Liver (tissue), 9 donors: ENCODE results near the gene OR10H5. TPM values are rescaled to one million over a fixed set of nuclear protein-coding genes. Genes with fewer than 3 reads are reported as not detected.
A peak's percentile ranks its signal among the peaks of the same experiment; 100 is the strongest.
"Not testable (repeated sequence)": the region's sequence is repeated elsewhere in the genome, so short reads cannot be mapped to it uniquely, and the experiment has no call there.

ENCODE experiments used
- DNase-seq: peaks from one replicate; pipeline ENCODE4 v3.0.0-alpha.2; 2017; ENCODE audit warnings: low spot score
- H3K27ac ChIP-seq, 2 donors: one replicate each; pipeline ENCODE4 v1.7.0; 2013; ENCODE audit warnings: inconsistent platforms in 2 of 2, low read length in 2 of 2, control low read depth in 1 of 2, low read depth in 1 of 2, mild to moderate bottlenecking in 1 of 2
- H3K27me3 ChIP-seq, 4 donors: one replicate each; pipeline versions ENCODE4 v1.6.1 to v1.7.0; 2013; ENCODE audit warnings: low read length in 3 of 4, inconsistent platforms in 1 of 4, mild to moderate bottlenecking in 1 of 4, moderate library complexity in 1 of 4; ENCODE audit not compliant: control insufficient read depth in 4 of 4, insufficient read depth in 4 of 4
- H3K36me3 ChIP-seq, 4 donors: one replicate each; pipeline versions ENCODE4 v1.6.1 to v1.7.0; 2013; ENCODE audit warnings: low read length in 3 of 4, mild to moderate bottlenecking in 3 of 4, low read depth in 1 of 4, moderate library complexity in 1 of 4; ENCODE audit not compliant: control insufficient read depth in 4 of 4, insufficient read depth in 3 of 4
- H3K4me1 ChIP-seq, 4 donors: one replicate each; pipeline versions ENCODE4 v1.6.1 to v1.7.0; 2013; ENCODE audit warnings: low read length in 3 of 4, mild to moderate bottlenecking in 3 of 4, moderate library complexity in 1 of 4; ENCODE audit not compliant: control insufficient read depth in 4 of 4, insufficient read depth in 4 of 4
- H3K4me3 ChIP-seq, 3 donors: one replicate each; pipeline versions ENCODE4 v1.6.1 to v1.7.0; 2013; ENCODE audit warnings: low read length in 3 of 3, control low read depth in 1 of 3, low read depth in 1 of 3, mild to moderate bottlenecking in 1 of 3
- H3K9ac ChIP-seq, 2 donors: one replicate each; pipeline ENCODE4 v1.7.0; 2013; ENCODE audit warnings: low read length in 2 of 2, mild to moderate bottlenecking in 2 of 2, moderate library complexity in 2 of 2, control low read depth in 1 of 2, low read depth in 1 of 2
- H3K9me3 ChIP-seq, 4 donors: one replicate each; pipeline versions ENCODE4 v1.6.1 to v1.7.0; 2013; ENCODE audit warnings: low read length in 3 of 4; ENCODE audit not compliant: control insufficient read depth in 4 of 4
- EGR1 ChIP-seq, 2 donors: IDR thresholded peaks; 2 replicates each; pipeline ENCODE4 v1.6.1; 2016 to 2018; ENCODE audit warnings: antibody characterized with exemption in 2 of 2, low read depth in 2 of 2
- FOXA2 ChIP-seq: IDR thresholded peaks from 2 replicates; pipeline ENCODE4 v1.6.1; 2016; ENCODE audit warnings: antibody characterized with exemption
- HNF4G ChIP-seq: IDR thresholded peaks from 2 replicates; pipeline ENCODE4 v1.6.1; 2016; ENCODE audit warnings: antibody characterized with exemption
- NR2F2 ChIP-seq: IDR thresholded peaks from 2 replicates; pipeline ENCODE4 v1.6.1; 2016; ENCODE audit warnings: antibody characterized with exemption
- RAD21 ChIP-seq, 2 donors: IDR thresholded peaks; 2 replicates each; pipeline ENCODE4 v1.6.1; 2016; ENCODE audit warnings: antibody characterized with exemption in 2 of 2, mild to moderate bottlenecking in 2 of 2
- TAF1 ChIP-seq: conservative IDR thresholded peaks from 2 replicates; pipeline ENCODE4 v1.6.1; 2016; ENCODE audit warnings: antibody characterized with exemption, mild to moderate bottlenecking
- YY1 ChIP-seq: IDR thresholded peaks from 2 replicates; pipeline ENCODE4 v1.6.1; 2016; ENCODE audit warnings: antibody characterized with exemption, mild to moderate bottlenecking
- WGBS: extraction: QIAGEN DNeasy Blood & Tissue Kit; methylation state at CpG from one replicate; pipeline ENCODE4 v1.1.7; 2013; 5-methylcytosine and 5-hydroxymethylcytosine counted together
- polyA plus RNA-seq, 2 donors: library from polyadenylated mRNA; stranded (reverse) in 1 of 2; unstranded in 1 of 2; fragments of 200-250 nt in 1 of 2; fragments of >200 nt in 1 of 2; fragmentation: Nextera tagmentation in 1 of 2; extraction: Ambion mirVana in 1 of 2; gene quantifications; one replicate each; pipeline versions ENCODE4 v1.2.1 to v1.2.3, GENCODE V29; 2013 to 2015
- total RNA-seq, 2 donors: library from RNA; depleted of rRNA; stranded (reverse); fragments of >200 nt; gene quantifications; one replicate each; pipeline ENCODE4 v1.2.3, GENCODE V29; 2014
- TF ChIP-seq, protein P1 (sequence below): fragments of 150-350 bp; IDR thresholded peaks from 2 replicates; pipeline ENCODE4 v1.5.1; 2017; ENCODE audit warnings: improper control_type of control experiment, low read depth, low read length; ENCODE audit not compliant: missing input control
- donor health status: healthy.
- donor health status: healthy.
- donor health status: healthy.
- donor health status: healthy.
- donor health status: healthy.

The OR10H5 gene
- total and polyA plus RNA-seq, 4 donors, result not detected

DNA sequence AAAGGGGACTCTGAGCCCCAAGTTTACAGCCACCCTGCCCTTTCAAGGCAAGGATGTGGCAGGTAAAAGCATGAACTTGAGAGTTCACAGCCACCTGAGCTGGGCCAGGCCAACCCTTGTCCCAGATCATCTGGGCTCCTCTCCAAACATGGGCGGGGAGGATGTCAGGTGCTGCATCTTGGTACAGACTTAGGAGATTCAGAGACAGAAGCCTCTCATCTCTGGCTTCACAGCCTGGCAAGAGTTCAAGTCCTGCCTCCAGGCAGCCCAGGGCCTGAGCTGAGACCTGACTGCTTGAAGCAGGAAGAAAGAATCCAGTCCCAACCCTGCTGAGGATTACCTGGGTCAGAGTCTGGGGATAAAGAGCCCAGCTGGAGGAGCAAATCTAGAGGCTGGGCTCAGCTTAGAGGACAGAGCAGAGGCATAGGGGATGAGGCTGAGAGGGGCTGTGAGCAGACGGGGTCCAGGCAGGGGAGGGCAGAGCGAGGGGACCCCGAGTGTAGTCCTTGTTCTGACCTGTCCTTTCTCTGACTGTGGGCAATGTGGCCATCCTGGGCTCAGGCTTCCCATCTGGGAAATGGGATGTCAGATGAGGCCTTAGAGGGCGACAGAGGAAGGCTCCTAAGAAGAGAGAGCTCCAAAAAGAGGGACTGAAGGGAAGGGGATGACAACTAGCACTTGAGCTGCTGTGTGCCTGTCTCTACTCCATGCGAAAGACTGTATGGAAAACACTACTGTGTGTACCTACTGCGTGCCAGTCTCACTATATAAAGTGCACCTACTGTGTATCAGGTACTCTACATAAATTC, 6.6 kb upstream of the OR10H5 start:
- Histone ChIP-seq H3K27ac (peak overlapping the region in 1 of 2 donors; percentile 36), H3K9ac (no peak overlapping the region), H3K4me1 (peaks cover 0 to 11% (median 7%) of the 10 kb centered on the region in 4 donors), H3K27me3 (no peaks in the 10 kb centered on the region), H3K4me3 (no peak overlapping the region), H3K36me3 (no peaks in the 10 kb centered on the region), H3K9me3 (no peaks in the 10 kb centered on the region)
- 80% methylated on average over 7 of the region's 7 CpGs for WGBS
- no peak for TF ChIP-seq FOXA2
- no peak for TF ChIP-seq RAD21 (IDR thresholded peaks at IDR 0.05)
- TF ChIP-seq TAF1, result no peak
- DNase-seq, result no peak

DNA sequence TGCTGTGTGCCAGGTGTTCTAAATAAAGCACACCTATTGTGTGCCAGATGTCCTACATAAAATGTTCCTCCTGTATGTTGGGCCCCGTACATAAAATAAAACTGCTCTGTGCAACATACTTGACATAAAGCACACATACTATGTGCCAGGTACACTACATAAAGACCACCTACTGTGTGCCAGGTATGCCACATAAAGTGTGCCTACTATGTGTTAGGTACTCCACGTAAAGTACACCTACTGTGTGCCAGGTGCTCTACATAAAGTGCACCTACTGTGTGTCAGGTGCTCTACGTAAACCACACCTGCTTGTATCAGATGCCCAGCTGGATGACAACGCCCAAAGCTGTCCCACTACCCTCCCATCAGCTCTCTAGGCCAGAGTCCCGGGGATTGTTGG, 5.8 kb upstream of the OR10H5 start:
- no peak overlapping the region for H3K27ac ChIP-seq
- H3K4me1 ChIP-seq, result peaks cover 0 to 11% (median 7%) of the 10 kb centered on the region in 4 donors
- H3K9me3 ChIP-seq, result no peaks in the 10 kb centered on the region
- H3K9ac ChIP-seq, result no peak overlapping the region
- H3K27me3 ChIP-seq, result no peaks in the 10 kb centered on the region
- WGBS, result 76% methylated on average over 5 of the region's 5 CpGs
- DNase-seq, result no peak
- no peak overlapping the region for H3K4me3 ChIP-seq
- no peak for TF ChIP-seq HNF4G
- TF ChIP-seq EGR1 (IDR thresholded peaks at IDR 0.05; ENCODE audit: low read depth in 2 of 2), result no peak
- no peak for TF ChIP-seq NR2F2
- H3K36me3 ChIP-seq, result no peaks in the 10 kb centered on the region

DNA sequence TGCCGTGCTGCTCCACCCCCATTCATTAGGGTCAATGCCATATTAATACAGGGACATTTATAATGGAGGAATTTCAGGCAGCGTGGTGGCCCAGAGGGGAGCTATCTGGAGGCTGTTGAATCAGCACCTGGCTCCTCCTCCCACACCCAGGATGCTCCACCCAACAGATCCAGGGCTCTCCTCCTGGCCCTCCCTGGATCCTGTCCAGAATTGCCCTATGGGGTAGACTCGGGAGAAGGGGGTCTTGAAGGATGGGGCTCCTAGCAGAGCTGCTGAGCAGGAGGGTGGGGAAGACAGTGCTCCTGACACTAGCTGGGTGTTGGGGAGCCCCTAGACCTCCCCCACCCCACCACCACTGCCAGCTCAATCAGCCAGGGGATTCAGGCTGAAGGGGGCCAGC, 5.2 kb upstream of the OR10H5 start:
- H3K4me3 ChIP-seq, result no peak overlapping the region
- no peaks in the 10 kb centered on the region for H3K9me3 ChIP-seq
- TF ChIP-seq, protein P1, sequence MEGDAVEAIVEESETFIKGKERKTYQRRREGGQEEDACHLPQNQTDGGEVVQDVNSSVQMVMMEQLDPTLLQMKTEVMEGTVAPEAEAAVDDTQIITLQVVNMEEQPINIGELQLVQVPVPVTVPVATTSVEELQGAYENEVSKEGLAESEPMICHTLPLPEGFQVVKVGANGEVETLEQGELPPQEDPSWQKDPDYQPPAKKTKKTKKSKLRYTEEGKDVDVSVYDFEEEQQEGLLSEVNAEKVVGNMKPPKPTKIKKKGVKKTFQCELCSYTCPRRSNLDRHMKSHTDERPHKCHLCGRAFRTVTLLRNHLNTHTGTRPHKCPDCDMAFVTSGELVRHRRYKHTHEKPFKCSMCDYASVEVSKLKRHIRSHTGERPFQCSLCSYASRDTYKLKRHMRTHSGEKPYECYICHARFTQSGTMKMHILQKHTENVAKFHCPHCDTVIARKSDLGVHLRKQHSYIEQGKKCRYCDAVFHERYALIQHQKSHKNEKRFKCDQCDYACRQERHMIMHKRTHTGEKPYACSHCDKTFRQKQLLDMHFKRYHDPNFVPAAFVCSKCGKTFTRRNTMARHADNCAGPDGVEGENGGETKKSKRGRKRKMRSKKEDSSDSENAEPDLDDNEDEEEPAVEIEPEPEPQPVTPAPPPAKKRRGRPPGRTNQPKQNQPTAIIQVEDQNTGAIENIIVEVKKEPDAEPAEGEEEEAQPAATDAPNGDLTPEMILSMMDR, result no peak
- no peak for TF ChIP-seq YY1
- TF ChIP-seq HNF4G, result no peak
- no peak for DNase-seq
- peaks cover 0 to 11% (median 7%) of the 10 kb centered on the region in 4 donors for H3K4me1 ChIP-seq
- no peak overlapping the region for H3K27ac ChIP-seq
- H3K9ac ChIP-seq, result no peak overlapping the region
- no peaks in the 10 kb centered on the region for H3K36me3 ChIP-seq
- WGBS, result 74% methylated on average over 3 of the region's 3 CpGs
- no peaks in the 10 kb centered on the region for H3K27me3 ChIP-seq

DNA sequence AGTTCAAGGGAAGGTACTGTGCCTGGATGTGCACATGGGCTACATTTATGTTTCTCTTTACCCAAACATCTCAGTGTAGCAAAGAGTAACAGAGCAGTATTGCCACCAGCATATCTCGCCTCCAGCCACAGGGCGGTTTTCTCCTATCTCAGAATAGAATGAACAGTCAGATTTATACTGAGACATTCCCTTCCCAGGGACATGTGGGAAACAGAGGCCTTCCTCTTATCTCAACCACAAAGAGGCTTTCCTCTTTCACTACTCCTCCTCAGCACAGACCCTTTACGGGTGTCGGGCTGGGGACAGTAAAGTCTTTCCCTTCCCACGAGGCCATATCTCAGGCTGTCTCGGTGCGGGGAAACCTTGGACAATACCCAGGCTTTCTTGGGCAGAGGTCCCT, 4.6 kb upstream of the OR10H5 start:
- not testable (repeated sequence) for DNase-seq, H3K4me3 ChIP-seq, H3K27me3 ChIP-seq, H3K36me3 ChIP-seq, H3K9me3 ChIP-seq, H3K9ac ChIP-seq, H3K27ac ChIP-seq
- WGBS, result 68% methylated on average over 7 of the region's 7 CpGs
- H3K4me1 ChIP-seq, result peaks cover 0 to 11% (median 7%) of the 10 kb centered on the region in 4 donors
